Activated B cell treated with CpG ODN at 0.5 μM for 24 hours (primary cell): ENCODE results near the gene TPD52L2. TPM values are rescaled to one million over a fixed set of nuclear protein-coding genes. Genes with fewer than 3 reads are reported as not detected.

Source experiments
- ATAC-seq: fragments of 200-7000 bp; cut with Tn5 transposase; one replicate; pipeline ENCODE4 v1.10.0; 2021; ENCODE audit warnings: low read depth, mild to moderate bottlenecking, moderate library complexity
- CTCF ChIA-PET: fragments of 350-600 bp; sonication (Branson Sonifier 250); formaldehyde crosslinking; loops from one replicate; lab custom pipeline; 2021; ENCODE audit warnings: antibody characterized with exemption; lab: Charles Lee
- POLR2A ChIA-PET: fragments of 350-600 bp; sonication (Branson Sonifier 250); formaldehyde crosslinking; loops from one replicate; lab custom pipeline; 2021; ENCODE audit warnings: antibody characterized with exemption; lab: Charles Lee
- DNase-seq: peaks from one replicate; pipeline ENCODE4 v3.0.0; 2022
- H3K27ac Mint-ChIP-seq: one replicate; pipeline ENCODE4 v1.8.0; 2020; ENCODE audit warnings: mixed read lengths
- H3K27me3 Mint-ChIP-seq: one replicate; pipeline ENCODE4 v1.8.0; 2021; ENCODE audit warnings: mixed read lengths
- H3K36me3 Mint-ChIP-seq: one replicate; pipeline ENCODE4 v1.8.0; 2021; ENCODE audit warnings: low read depth, mixed read lengths
- H3K4me1 Mint-ChIP-seq: one replicate; pipeline ENCODE4 v1.8.0; 2021; ENCODE audit warnings: mixed read lengths
- H3K4me3 Mint-ChIP-seq: one replicate; pipeline ENCODE4 v1.8.0; 2020; ENCODE audit warnings: mild to moderate bottlenecking, mixed read lengths
- H3K9me3 Mint-ChIP-seq: one replicate; pipeline ENCODE4 v1.8.0; 2020; ENCODE audit warnings: mixed read lengths
- CTCF ChIP-seq: fragments of 200-600 bp; IDR thresholded peaks from one replicate; pipeline ENCODE4 v1.8.0; 2022; ENCODE audit warnings: antibody characterized with exemption, mild to moderate bottlenecking
- intact Hi-C: fragments of 100-400 bp; cut with micrococcal nuclease; formaldehyde crosslinking; loops from one replicate; pipeline ENCODE4 v1.15.1; 2024
- total RNA-seq: library from RNA; stranded (reverse); gene quantifications from 2 replicates; pipeline ENCODE4 v1.2.3, GENCODE V29; 2022

The TPD52L2 gene
- total RNA-seq, 1 donor from 2014 or later: 38.8 TPM

DNA sequence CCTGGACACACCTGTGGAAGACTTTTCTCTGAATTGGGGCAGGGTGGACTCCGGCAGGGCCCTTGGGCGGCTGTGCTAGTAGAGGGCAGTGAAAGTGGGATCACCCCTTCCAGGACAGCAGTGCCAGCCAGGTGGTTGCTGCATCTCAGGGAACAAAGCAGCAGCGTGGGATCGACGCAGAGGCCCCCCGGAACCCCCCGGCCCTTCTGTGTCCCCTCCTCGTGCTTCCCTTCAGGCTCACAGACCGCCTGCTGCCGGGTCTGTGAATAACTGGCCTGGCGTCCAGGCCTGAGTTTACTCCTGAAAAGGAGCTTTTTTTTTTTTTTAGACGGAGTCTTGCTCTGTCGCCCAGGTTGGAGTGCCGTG lies 21.0 kb downstream of the TPD52L2 start:
- ChIA-PET POLR2A (no interaction called here), CTCF (interaction anchor here (0.7 to 1.1 kb wide), 2 partner anchors 88 to 389 kb away, joined by 3 read pairs; no protein-coding TSS in a partner anchor)
- Mint-ChIP-seq H3K4me3 (no peak overlapping the region), H3K36me3 (peaks cover 71% of the 10 kb centered on the region), H3K4me1 (no peaks in the 10 kb centered on the region), H3K27me3 (no peaks in the 10 kb centered on the region), H3K9me3 (no peaks in the 10 kb centered on the region), H3K27ac (no peak overlapping the region)
- intact Hi-C loops: no loop called here
- no peak for ATAC-seq
- no peak for DNase-seq
- TF ChIP-seq CTCF: no peak

DNA sequence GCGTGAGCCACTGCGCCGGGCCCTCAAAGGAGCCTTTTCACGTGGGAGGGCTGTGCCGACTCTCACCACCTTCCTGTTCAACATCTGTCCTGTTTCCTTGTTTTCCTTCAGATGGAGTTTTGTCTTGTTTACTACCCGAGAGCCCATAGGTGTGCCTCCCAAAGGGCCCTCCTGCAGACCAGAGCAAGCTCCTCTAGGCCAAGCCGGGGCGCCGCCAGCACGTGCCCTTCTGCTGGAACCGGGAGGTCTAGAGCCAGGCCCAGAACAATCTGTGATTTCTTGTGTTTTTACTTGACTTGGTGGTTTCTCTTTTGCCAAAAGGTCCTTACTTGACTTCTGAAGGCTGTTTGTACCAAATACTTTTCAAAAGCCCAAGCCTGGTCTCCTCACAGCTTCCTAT lies 21.9 kb downstream of the TPD52L2 start:
- CTCF ChIA-PET: interaction anchor here (0.7 to 1.3 kb wide), 2 partner anchors 349 to 390 kb away, joined by 3 read pairs; no protein-coding TSS in a partner anchor
- TF ChIP-seq CTCF: no peak
- POLR2A ChIA-PET: no interaction called here
- Mint-ChIP-seq H3K27ac (no peak overlapping the region), H3K4me3 (no peak overlapping the region), H3K4me1 (no peaks in the 10 kb centered on the region), H3K27me3 (no peaks in the 10 kb centered on the region), H3K9me3 (no peaks in the 10 kb centered on the region), H3K36me3 (peaks cover 73% of the 10 kb centered on the region)
- ATAC-seq (no peak), DNase-seq (no peak)
- intact Hi-C loops: no loop called here

GRCh38 chr20:63889241-63890200 lies 24.5 kb downstream of the TPD52L2 start:
- ATAC-seq (no peak), DNase-seq (no peak)
- no peak overlapping the region for H3K27ac Mint-ChIP-seq
- H3K9me3 Mint-ChIP-seq: no peaks in the 10 kb centered on the region
- no peak for TF ChIP-seq CTCF
- no peaks in the 10 kb centered on the region for H3K27me3 Mint-ChIP-seq
- ChIA-PET CTCF (no interaction called here), POLR2A (no interaction called here)
- H3K36me3 Mint-ChIP-seq: peaks cover 52% of the 10 kb centered on the region
- H3K4me3 Mint-ChIP-seq: no peak overlapping the region
- intact Hi-C loops: no loop called here
- H3K4me1 Mint-ChIP-seq: peaks cover 6% of the 10 kb centered on the region

DNA sequence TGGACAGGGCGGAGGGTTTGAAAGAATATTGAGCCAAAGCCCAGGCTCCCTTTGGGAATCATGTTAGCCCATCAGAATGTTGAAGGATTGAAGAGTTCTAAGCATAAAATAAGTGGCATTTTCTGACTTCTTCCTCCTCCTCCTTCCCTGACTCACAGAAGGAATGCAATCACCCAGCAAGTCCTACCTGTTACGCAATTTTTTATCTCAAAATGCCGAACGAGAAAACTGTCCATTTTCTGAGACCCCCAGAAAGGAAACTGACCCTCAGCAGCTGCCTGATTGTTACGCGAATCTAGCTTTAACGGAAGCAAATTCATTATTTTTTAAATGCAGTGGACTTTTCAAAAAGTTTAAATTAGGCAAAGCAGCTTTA lies 25.1 kb downstream of the TPD52L2 start:
- no peak for ATAC-seq
- Mint-ChIP-seq H3K9me3 (no peaks in the 10 kb centered on the region), H3K4me3 (no peak overlapping the region), H3K27ac (no peak overlapping the region), H3K36me3 (peaks cover 46% of the 10 kb centered on the region), H3K27me3 (no peaks in the 10 kb centered on the region), H3K4me1 (peaks cover 8% of the 10 kb centered on the region)
- intact Hi-C loops: no loop called here
- ChIA-PET CTCF (no interaction called here), POLR2A (no interaction called here)
- DNase-seq: no peak
- no peak for TF ChIP-seq CTCF

GRCh38 chr20:63890616-63891015 lies 25.5 kb downstream of the TPD52L2 start:
- H3K4me1 Mint-ChIP-seq: peaks cover 9% of the 10 kb centered on the region
- ATAC-seq (no peak), DNase-seq (no peak)
- no peak overlapping the region for H3K27ac Mint-ChIP-seq
- H3K27me3 Mint-ChIP-seq: no peaks in the 10 kb centered on the region
- ChIA-PET POLR2A (no interaction called here), CTCF (no interaction called here)
- intact Hi-C loops: no loop called here
- TF ChIP-seq CTCF: no peak
- no peak overlapping the region for H3K4me3 Mint-ChIP-seq
- peaks cover 43% of the 10 kb centered on the region for H3K36me3 Mint-ChIP-seq
- H3K9me3 Mint-ChIP-seq: no peaks in the 10 kb centered on the region
